ENCODE results near the gene BICD2.
"Not testable (repeated sequence)": the region's sequence is repeated elsewhere in the genome, so short reads cannot be mapped to it uniquely, and the experiment has no call there.

Gene BICD2

DNA sequence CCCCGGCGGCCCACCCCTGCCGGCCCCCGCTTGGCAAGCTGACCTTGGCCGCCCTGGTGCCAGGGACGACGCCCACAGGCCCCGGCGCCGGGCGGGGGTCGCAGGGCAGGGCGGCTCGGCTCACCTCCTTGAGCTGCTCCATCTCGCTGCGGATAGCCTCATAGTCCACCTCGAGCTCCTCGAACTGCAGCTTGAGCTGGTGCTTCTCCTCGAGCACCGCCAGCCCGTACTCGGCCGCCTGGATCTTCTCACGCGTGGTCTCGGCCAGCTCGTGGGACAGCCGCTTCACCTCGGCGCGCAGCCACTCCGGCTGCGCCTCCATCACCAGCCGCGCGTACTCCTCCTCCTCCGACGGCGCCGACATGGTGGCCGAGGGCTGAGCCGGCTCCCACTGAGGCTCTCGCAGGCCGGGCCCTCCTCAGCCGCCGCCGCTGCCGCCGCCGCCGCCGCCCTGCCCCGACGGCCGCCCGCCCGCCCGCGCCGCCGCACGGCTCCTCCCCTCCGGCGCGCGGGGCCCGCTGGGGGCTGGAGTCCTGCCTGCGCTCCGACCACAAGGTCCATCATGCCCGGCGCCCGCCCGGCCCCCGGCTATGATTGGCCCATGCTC, at the start of gene BICD2:
BICD2 (minus strand) TSS at position 453 of the 607 bp plus-strand sequence; CDS start at position 364, 89 bp downstream.
- DNase-seq (ENCODE audit: low read depth in 4 of 4, low spot score in 1 of 4): no peak

DNA sequence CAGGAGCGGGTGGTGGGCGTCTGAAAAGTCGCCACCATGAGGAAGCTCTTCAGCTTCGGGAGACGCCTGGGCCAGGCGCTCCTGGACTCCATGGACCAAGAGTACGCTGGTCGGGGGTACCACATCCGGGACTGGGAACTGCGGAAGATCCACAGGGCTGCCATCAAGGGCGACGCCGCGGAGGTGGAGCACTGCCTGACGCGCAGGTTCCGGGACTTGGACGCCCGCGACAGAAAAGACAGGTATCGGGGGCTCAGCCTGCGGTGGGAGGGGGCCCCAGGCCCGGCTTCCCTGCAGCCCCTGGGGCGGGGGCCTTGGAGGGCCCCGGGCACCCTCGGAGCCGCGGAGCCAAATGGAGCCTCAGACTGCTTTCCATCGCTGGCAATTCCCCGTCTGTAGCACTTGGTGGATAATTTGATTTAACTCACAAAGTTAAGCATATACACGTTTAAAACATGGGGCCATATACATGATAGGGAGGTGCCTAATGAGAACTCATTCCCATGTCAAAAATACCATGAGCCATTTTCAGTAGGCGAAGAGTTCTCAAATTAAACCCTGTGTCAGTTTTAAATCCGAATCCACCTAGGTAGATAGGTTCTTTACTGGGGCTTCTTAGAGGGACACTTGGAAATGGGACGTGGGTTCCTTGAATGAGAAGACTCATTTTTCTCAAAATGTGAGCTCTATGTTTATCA, 45.1 kb upstream of the BICD2 start:
- not testable (repeated sequence) for DNase-seq (ENCODE audit: low read depth in 4 of 4, low spot score in 1 of 4)

DNA sequence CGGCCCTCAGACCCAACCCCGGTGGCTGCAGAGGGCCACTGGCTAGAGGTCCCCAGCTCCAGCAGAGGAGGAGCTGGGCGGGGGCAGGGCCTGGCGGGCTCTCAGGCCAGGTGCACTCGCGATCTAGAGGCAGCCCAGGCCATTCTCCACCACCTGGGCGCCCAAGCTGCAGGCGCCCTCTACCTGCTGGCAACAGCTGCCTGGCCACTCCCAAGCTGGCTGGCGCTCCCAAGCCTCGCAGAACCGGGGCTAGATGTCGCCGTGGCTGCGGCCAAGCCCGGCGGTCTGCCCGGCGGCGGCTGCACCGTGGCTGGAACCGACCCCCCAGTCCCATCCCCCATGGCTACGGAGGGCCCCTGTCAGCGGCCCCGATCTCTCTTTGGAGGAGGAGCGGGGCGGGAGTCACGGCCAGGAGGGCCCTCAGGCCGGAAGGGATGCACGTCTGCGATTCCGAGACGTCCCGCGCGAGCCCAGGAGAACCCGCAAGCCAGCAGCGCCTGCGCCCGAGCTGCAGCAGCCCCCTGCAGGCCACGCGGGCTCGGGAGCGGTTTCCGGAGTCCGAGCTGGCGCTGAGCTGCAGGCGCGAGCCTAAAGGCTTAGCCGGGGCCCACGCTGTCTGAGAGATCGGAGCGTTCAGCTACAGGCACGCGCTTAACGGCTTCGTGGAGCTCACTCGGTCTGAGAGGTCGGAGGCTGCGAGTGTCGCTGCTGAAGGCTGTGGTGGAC, 44.3 kb upstream of the BICD2 start:
- peak in 3 of 4 experiments; percentile 21 to 44 (median 31) for DNase-seq (ENCODE audit: low read depth in 4 of 4, low spot score in 1 of 4)

DNA sequence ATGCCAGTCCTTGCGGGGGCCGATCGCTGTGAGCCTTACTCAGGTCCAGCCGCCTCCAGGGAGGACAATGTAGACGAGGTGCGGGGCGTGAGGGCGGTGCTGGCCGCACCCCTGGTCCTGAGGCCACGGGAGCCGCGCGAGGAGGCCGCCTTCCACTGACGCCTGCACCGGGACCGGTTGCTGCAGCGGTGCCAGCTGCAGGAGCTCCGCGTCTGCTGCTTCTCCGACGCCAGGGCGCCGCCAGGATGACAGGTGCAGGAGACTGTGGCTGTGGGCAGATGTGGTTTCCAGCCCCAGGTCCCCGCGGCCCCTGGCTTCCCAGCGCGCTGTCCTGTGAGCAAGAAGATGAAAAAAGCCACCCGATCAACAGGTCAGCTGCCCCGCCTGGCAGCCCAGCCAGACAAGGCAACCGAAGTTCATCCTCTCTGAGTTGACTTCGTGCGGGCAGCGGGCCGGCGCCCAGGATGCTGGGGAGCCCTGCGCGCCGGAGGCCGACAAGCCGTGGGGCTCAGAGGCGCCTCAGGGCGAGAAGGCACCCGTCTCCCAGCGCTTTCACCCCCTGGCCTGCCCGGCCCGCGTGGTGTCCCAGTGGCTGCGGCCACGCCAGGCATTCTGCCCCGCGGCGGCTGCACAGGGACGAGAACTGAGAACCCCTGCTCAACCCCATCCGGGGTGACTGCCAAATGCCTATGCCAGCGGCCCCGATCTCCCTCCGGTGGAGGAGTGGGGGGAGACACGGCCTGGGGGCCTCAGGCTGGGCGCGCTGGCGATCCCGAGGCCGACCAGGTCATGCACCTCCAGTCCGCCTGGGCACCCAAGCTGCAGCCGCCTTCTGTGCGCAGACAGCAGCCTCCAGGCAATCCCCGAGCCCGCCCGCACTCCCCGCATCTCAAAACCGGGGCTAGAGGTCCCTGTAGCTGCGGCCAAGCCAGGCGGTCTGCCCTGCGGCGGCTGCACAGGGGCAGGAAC, 43.4 kb upstream of the BICD2 start:
- peak in 2 of 4 experiments; percentile 7 to 16 for DNase-seq (ENCODE audit: low read depth in 4 of 4, low spot score in 1 of 4)

DNA sequence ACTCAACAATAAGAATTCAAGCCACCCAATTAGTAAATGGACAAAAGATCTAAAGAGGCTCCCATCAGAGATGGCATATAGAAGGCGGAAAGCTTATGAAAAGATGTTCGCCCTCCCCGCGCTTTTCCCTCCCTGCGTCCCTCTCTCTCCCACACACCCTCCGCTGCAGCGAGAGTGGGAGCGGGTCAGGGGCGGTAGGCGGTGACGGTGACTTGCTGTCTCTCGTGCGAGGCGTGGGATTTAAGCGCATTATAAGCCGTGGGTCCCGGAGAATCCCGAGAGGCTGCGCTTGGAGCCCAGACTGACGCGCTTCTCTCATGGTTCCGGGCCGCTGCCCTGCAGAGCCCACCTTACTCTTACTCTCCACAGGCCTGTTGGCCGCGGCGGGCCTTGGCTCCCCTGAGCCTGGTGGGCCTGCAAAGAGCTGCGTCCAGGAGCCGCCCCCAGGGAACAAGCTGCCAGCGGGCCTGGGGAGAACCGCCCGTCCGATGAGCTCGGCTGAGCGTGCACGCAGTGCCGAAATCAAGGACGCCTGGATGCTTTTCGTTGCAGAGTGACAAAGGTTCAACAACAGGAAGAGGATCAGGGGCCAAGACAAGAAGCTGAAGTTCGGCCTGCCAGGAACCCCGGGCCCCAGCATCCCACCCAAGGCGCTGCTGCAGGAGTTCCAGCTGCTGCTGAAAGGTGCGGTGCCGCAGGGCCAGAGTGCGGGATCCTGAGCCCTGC, 42.6 kb upstream of the BICD2 start:
- no peak for DNase-seq (ENCODE audit: low read depth in 4 of 4, low spot score in 1 of 4)

DNA sequence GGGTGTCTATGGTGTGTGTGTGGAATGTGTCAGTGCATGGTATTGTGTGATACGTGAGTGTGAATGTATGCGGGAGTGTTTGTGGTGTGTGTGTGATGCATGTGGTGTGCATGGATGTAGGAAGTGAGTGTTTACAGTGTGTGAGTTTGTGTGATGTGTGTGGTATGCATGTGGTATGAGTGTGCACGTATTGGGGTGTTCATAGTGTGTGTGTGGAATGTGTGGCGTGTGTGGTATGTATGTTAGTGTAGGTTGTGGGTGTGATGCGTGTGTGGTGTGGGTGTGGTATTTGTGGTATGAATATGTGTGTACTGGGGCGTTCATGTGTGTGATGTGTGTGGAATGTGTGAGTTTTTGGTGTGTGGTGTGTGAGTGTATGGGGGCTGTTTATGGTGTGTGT, 40.1 kb upstream of the BICD2 start:
- no peak for DNase-seq (ENCODE audit: low read depth in 4 of 4, low spot score in 1 of 4)

DNA sequence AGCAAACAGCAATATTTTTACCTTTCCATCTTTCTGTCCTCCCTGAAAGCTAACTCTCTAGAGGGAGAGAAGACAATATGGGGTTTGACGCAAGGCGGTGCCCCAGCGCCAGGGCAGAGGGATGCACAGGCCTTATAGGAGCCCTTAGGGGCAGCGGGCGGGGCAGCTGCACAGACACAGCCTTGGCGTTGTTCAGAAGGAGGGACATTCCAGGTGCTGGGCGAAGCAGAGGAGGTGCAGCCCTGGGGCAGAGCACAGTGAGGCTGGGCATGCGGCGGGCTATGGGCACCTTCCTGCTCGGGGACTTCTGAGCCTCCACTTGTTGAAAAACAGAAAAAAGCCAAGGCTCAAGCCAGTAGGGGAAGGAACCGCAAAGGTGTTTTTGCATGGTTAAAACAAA, 33.7 kb upstream of the BICD2 start:
- no peak for DNase-seq (ENCODE audit: low read depth in 4 of 4, low spot score in 1 of 4)

DNA sequence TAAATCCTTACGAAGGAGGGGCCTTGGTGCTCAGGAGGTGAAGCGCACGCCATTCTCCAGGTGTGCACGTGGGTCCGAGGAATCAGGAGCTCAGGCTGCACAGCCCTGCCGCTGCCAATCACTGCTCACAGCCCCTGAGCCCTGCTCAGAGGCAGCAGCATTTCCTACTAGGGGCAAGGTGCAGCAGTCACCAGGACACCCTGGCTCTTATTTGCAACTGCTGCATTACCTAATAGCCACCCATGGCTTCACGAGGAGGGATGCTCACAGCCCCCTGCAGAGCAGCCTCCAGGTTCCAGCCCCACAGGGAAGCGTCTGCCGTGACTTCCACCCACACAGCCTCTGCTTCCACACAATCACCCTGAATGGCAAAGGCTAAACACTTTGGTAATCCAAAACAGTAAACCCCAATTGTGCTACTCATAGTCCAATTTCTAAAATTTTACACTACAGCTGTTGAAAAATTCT, 31.7 kb upstream of the BICD2 start:
- DNase-seq (ENCODE audit: low read depth in 4 of 4, low spot score in 1 of 4): not testable (repeated sequence)

DNA sequence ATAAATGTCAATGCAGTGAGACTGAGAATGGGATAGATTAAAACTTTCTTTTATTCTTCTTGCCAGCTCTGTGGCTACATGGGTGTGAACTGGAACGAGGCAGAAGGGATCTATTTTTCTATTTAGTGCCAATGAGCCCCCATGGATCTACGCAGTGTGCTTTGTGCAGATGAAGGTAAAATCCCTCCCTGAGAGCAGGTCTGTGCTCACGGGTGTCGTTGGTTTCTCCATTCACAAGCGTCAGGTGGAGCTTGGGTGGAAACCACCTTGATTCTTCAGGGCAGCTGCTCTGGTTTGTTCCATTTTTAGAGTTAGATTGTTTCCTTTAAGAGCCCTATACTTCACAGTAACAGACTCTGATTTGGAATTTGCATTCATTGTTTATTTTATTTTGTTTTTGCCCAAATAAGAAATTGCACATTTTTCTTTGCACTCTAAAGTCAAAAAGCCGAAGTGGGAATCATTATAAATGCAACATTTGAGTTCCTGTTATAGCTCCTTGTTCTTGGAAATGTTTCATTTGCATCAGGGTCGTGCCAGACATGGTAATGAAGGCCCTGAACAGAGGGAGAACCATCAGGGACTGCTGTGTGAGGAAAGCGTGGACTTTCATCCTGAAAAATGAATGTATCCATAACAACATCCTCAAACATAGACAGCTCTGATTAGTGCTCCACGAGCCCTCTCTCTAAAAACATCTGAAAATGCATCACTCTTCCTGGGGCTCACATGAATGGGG, 31.1 kb upstream of the BICD2 start:
- no peak for DNase-seq (ENCODE audit: low read depth in 4 of 4, low spot score in 1 of 4)

DNA sequence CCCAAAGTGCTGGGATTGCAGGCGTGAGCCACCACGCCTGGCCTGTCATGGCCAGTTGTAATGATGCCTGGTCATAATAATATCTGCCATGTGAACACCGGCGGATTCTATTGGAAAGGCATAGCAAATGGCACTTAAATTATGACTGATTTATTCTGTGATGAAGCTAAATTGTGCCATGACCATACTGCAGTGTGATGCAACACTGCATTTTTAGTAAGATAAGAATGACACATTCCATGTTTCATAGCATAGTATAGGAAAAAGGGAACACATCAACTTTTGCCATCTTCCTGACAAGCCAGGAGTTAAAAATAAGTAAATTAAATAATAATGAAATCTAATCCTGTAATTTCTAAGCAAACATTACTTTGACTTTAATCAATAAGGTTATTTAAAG, 30.4 kb upstream of the BICD2 start:
- no peak for DNase-seq (ENCODE audit: low read depth in 4 of 4, low spot score in 1 of 4)

DNA sequence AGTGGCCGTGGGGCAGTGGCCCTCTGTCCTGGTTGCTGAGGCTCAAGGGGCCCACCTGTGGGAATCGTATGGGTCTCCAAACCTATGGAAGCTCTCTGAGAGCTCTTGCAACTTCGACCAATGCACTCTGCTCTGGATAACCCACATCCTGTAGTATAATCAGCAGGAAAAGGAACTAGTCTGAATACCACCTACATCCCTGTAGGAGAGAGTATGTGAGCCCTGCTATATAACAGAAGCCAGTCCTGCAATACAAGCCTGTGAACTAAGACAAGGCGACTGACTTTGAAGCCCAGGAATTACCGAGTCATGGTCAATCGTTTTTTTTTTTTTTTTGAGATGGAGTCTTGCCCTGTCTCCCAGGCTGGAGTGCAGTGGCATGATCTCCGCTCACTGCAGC, 29.8 kb upstream of the BICD2 start:
- DNase-seq (ENCODE audit: low read depth in 4 of 4, low spot score in 1 of 4): no peak

DNA sequence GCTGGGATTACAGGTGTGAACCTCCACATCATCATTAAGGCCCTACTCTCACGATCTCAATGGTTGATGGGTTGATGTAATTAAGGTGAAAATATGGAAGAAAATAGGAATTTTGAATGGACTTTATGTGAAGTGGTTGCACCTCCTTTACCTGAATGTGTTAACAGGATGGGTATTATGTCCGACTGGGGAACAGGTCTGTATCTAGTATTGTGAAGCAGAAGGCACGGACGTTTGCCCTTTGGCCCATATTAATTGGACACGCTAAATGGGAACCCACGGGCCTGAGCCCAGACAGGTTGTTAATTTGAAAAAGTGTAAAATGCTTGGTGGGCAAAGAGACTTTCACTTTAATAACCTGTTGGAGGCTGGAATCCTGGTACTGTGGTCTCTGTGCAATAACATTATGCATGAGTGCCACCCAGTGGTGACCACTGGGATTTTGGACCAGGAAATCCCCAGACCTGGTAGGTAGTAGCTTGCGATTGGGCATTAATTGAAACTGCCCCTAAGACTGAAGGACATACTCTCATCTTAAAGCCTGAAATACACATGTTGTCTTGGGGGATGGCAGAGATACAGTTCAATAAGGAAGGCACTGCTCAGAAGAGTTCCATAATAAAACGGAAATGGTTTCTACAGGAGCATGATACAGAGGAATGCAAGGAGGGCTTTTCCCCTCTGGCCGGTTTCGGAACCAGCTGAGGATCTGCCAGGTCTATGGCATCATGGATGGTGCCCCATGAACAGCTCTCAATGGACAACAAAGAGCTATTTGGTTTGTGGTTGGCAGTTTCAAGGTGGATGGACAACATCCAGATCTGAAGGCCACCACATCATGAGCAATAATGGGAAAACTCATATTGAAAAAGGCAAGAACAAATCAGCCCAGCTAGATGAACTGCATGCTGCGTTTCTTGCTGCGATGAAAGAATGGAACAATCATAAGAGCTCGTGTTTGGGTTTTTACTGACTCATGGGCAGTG, 26.2 kb upstream of the BICD2 start:
- peak in 3 of 4 experiments; percentile 40 to 56 (median 49) for DNase-seq (ENCODE audit: low read depth in 4 of 4, low spot score in 1 of 4)

DNA sequence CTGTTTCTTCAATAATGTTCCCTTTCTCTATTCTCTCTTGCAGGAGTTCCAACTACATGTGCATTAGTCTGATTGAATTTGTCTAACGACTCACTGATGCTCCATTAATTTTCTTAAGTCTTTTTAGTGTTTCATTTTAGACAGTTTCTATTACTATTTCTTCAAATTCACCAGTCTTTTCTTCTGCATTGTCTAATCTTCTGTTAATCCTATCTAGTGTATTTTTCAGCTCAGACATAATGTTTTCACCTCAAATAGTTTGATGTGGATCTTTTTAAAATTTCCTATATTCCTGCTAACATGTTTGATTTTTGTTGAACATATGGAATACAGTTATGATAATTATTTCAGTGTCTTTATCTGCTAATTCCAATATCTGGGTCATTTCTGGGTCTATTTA, 21.7 kb upstream of the BICD2 start:
- DNase-seq (ENCODE audit: low read depth in 4 of 4, low spot score in 1 of 4): no peak

DNA sequence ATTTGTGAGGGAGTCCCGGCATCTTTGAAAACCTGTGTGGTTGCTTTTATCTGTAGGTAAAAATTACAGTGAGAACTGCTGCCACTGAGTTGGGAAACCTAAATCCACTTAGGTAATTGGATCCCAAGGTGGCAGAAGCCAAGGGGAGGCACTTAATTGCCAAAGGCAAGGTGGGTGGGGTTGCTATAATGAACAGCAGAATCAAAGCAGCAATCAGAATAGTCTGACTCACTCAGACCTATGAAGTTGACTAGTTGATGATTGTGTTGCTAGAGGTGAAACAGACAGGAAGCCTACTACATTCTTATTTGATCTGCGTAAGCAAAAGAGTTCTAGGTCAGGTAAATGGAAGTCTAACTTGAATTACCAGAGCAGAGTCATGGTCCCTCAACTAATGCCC, 17.3 kb upstream of the BICD2 start:
- DNase-seq (ENCODE audit: low read depth in 4 of 4, low spot score in 1 of 4): no peak

DNA sequence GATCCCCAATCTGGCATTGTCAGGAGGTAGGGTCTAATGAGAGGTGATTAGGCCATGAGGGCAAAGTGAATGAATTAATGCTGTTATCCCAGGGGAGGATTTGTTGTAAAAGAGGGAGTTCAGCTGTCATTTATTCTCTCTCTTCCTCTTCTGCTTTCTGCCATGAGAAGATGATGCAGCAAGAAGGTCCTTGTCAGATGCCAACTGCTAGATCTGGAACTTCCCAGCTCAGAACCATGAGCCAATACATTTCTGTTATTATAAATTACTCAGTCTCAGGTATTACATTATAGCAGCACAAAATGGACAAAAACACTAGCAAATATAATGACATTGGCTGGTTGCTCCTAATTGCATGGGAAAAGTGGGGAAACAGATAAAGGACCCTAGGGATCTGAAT, 15.6 kb upstream of the BICD2 start:
- DNase-seq (ENCODE audit: low read depth in 4 of 4, low spot score in 1 of 4): no peak

DNA sequence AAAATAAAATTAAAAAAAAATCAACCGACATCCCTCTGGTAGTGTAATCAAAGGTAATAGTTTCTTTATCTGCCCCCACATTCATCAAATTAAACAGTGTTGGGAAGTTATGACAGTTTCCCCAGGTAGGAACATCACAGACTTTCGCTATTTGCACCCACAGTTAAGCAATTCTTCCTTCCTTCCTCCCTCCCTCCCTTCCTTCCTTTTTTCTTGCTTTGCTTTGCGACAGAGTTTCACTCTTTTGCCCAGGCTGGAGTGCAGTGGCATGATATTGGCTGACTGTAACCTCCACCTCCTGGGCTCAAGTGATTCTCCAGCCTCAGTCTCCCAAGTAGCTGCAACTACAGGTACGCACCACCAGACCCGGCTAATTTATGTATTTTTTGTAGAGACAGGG, 10.8 kb upstream of the BICD2 start:
- DNase-seq (ENCODE audit: low read depth in 4 of 4, low spot score in 1 of 4): no peak

DNA sequence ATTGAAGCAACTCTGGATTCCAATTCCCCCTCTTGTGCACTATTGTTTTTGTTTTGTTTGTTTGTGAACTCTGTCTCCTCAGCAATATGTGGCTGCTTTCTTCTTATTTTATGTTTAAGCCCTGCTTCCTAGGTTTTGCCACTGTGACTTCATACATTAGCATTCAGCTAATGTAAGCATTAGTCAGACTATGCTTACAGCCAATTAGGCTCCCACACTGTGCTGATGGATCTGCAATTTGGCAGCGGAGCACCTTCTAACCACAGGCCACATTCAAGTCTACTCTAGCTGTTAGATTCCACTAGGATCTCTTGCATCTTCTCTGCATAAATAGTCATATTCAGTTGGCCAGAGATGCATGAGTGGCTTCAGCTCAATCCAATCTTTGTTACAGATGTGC, 9.6 kb upstream of the BICD2 start:
- no peak for DNase-seq (ENCODE audit: low read depth in 4 of 4, low spot score in 1 of 4)

DNA sequence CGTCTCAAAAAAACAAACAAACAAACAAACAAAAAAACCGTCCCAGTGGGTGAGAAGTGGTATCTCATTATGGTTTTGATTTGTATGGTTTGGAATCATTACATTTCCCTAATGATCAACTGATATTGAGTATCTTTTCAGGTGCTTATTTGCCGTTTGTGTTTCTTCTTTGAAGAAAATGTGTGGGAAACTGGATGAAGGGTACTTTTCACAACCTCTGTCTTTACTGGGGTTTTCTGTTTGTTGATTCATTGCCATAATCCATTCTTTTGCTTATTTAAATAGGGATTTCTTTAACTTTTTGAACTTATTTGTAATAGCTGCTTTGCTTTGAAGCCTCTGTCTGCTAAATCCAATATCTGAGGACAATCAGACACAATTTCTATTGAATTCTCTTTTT, 9.2 kb upstream of the BICD2 start:
- DNase-seq (ENCODE audit: low read depth in 4 of 4, low spot score in 1 of 4): no peak

Data from stimulated activated CD4-positive, alpha-beta T cell treated with anti-CD3 and anti-CD28 coated beads, Interleukin-1b, Interleukin-23, amount 100 ng/mL, for 24 hours (primary cell).